GM23248 (cell line): ENCODE measurements around the gene PSMD5. TPM values are rescaled to one million over a fixed set of nuclear protein-coding genes. Genes with fewer than 3 reads are reported as not detected.
"Not testable (repeated sequence)": the region's sequence is repeated elsewhere in the genome, so short reads cannot be mapped to it uniquely, and the experiment has no call there.

Experiments
- DNase-seq: peaks from one replicate; pipeline ENCODE4 v3.0.0-alpha.2; 2015
- H2AFZ ChIP-seq: fragments of 200-600 bp; sonication (generic); 2 replicates; pipeline ENCODE4 v1.6.1; 2016; ENCODE audit warnings: antibody characterized with exemption
- H3F3A ChIP-seq: fragments of 200-600 bp; sonication (generic); 2 replicates; pipeline ENCODE4 v1.6.1; 2016; ENCODE audit warnings: mild to moderate bottlenecking, antibody characterized with exemption, mixed run types; ENCODE audit not compliant: insufficient read depth
- H3K27ac ChIP-seq: fragments of 200-600 bp; sonication (generic); 2 replicates; pipeline ENCODE4 v1.5.1; 2016; ENCODE audit warnings: mild to moderate bottlenecking
- H3K27me3 ChIP-seq: fragments of 200-600 bp; sonication (generic); replicated peaks from 2 replicates; pipeline ENCODE4 v1.6.1; 2016; ENCODE audit warnings: mild to moderate bottlenecking; ENCODE audit not compliant: insufficient read depth
- H3K36me3 ChIP-seq: fragments of 200-600 bp; sonication (generic); 2 replicates; pipeline ENCODE4 v1.6.1; 2016; ENCODE audit warnings: low read depth, mild to moderate bottlenecking
- H3K4me1 ChIP-seq: fragments of 200-600 bp; sonication (generic); 2 replicates; pipeline ENCODE4 v1.6.1; 2016; ENCODE audit warnings: mild to moderate bottlenecking; ENCODE audit not compliant: insufficient read depth
- H3K4me2 ChIP-seq: fragments of 200-600 bp; sonication (generic); one replicate; pipeline ENCODE4 v1.6.1; 2016; ENCODE audit warnings: mild to moderate bottlenecking; ENCODE audit not compliant: unreplicated experiment
- H3K4me3 ChIP-seq: fragments of 200-600 bp; sonication (generic); 2 replicates; pipeline ENCODE4 v1.5.1; 2016; ENCODE audit warnings: mild to moderate bottlenecking
- H3K79me2 ChIP-seq: fragments of 200-600 bp; sonication (generic); 2 replicates; pipeline ENCODE4 v1.6.1; 2016; ENCODE audit warnings: mild to moderate bottlenecking; ENCODE audit not compliant: insufficient read depth
- H3K9ac ChIP-seq: fragments of 200-600 bp; sonication (generic); 2 replicates; pipeline ENCODE4 v1.6.1; 2016; ENCODE audit warnings: mild to moderate bottlenecking
- H3K9me2 ChIP-seq: fragments of 200-600 bp; sonication (generic); 2 replicates; pipeline ENCODE4 v1.6.1; 2016; ENCODE audit warnings: mixed run types, mild to moderate bottlenecking, moderate library complexity; ENCODE audit not compliant: insufficient read depth
- H3K9me3 ChIP-seq: fragments of 200-600 bp; sonication (generic); one replicate; pipeline ENCODE4 v1.6.1; 2017; ENCODE audit warnings: low read depth
- H4K20me1 ChIP-seq: fragments of 200-600 bp; sonication (generic); 2 replicates; pipeline ENCODE4 v1.6.0; 2016; ENCODE audit not compliant: insufficient read depth
- EZH2 ChIP-seq: fragments of 200-600 bp; sonication (generic); IDR thresholded peaks from 2 replicates; pipeline ENCODE4 v1.6.1; 2018; ENCODE audit warnings: antibody characterized with exemption, mild to moderate bottlenecking; ENCODE audit not compliant: insufficient read depth, poor library complexity, severe bottlenecking
- EZH2phosphoT487 ChIP-seq: fragments of 200-600 bp; sonication (generic); IDR thresholded peaks from 2 replicates; pipeline ENCODE4 v1.6.1; 2018; ENCODE audit warnings: antibody characterized with exemption, moderate library complexity, mild to moderate bottlenecking, low read depth; ENCODE audit not compliant: insufficient read depth
- WGBS, 2 experiments: methylation state at CpG; one replicate each; pipeline ENCODE4 v1.1.6; 2015 to 2017; ENCODE audit warnings: low lambda C conversion rate in 2 of 2, low coverage in 1 of 2; ENCODE audit errors: missing lambda C conversion rate in 2 of 2; 5-methylcytosine and 5-hydroxymethylcytosine counted together
- in situ Hi-C: fragments of 300-500 bp; cut with MboI; formaldehyde crosslinking; loops from 2 replicates; pipeline ENCODE4 v1.15.0; 2020
- polyA plus RNA-seq: library from polyadenylated mRNA; unstranded; fragments of >200 nt; fragmentation: Nextera tagmentation; extraction: Ambion mirVana; gene quantifications from 2 replicates; pipeline ENCODE4 v1.2.1, GENCODE V29; 2016
- total RNA-seq: library from RNA; depleted of rRNA; stranded (reverse); fragments of >200 nt; shearing (Covaris generic); gene quantifications from 2 replicates; pipeline ENCODE4 v1.2.3, GENCODE V29; 2014

The PSMD5 gene
- total and polyA plus RNA-seq, 2 experiments from 2014 or later: 37.2 to 43.3 TPM

DNA sequence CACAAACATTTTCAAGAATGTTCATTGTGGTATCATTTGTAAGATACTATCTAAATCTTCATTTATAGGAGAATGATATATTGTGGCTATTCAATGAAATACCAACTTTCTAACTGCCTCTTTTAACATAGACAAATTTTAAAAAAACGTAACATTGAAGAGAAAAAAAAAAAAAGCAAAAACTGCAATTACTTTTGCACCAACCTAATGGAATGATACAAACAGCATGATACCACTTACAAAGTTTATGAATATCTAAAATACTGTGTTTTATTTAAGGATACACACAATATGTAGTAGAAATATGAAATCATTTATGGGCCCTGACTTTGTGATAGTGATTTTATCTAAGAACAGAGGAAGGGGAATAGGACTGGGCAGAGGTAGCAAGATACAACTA lies 24.1 kb downstream of the PSMD5 start:
- H4K20me1 ChIP-seq: no peaks in the 10 kb centered on the region
- H3K4me2 ChIP-seq: no peak overlapping the region
- in situ Hi-C loops: no loop called here
- H3K9me2 ChIP-seq: no peaks in the 10 kb centered on the region
- peaks cover 56% of the 10 kb centered on the region for H3K36me3 ChIP-seq
- H3F3A ChIP-seq: peaks cover 36% of the 10 kb centered on the region; the same call in 1 of the 2 replicates
- no peak overlapping the region for H3K27ac ChIP-seq
- no peak overlapping the region for H3K9ac ChIP-seq
- H3K9me3 ChIP-seq: no peaks in the 10 kb centered on the region
- 87 to 88% methylated on average over 1 of the region's 1 CpG for WGBS, 2 experiments
- H3K4me1 ChIP-seq: no peaks in the 10 kb centered on the region
- H2AFZ ChIP-seq: no peak overlapping the region
- no peak for DNase-seq
- TF ChIP-seq EZH2phosphoT487 (no peak), EZH2 (no peak)
- no peaks in the 10 kb centered on the region for H3K79me2 ChIP-seq
- H3K4me3 ChIP-seq: no peak overlapping the region
- H3K27me3 ChIP-seq: no peaks in the 10 kb centered on the region

GRCh38 chr9:120815075-120815474 lies 27.6 kb downstream of the PSMD5 start:
- Histone ChIP-seq H3K4me1 (peaks cover 5% of the 10 kb centered on the region; the same call in 1 of the 2 replicates), H3K9ac (no peak overlapping the region), H3K36me3 (peaks cover 32% of the 10 kb centered on the region), H2AFZ (no peak overlapping the region), H3K4me3 (no peak overlapping the region), H3K79me2 (no peaks in the 10 kb centered on the region), H3K9me3 (no peaks in the 10 kb centered on the region), H3K27me3 (no peaks in the 10 kb centered on the region), H3F3A (peaks cover 28% of the 10 kb centered on the region; the same call in 1 of the 2 replicates), H3K9me2 (no peaks in the 10 kb centered on the region), H4K20me1 (no peaks in the 10 kb centered on the region), H3K4me2 (no peak overlapping the region), H3K27ac (no peak overlapping the region)
- TF ChIP-seq EZH2 (no peak), EZH2phosphoT487 (no peak)
- in situ Hi-C loops: no loop called here
- WGBS, 2 experiments: 96 to 100% methylated on average over 4 of the region's 4 CpGs
- DNase-seq: no peak

DNA sequence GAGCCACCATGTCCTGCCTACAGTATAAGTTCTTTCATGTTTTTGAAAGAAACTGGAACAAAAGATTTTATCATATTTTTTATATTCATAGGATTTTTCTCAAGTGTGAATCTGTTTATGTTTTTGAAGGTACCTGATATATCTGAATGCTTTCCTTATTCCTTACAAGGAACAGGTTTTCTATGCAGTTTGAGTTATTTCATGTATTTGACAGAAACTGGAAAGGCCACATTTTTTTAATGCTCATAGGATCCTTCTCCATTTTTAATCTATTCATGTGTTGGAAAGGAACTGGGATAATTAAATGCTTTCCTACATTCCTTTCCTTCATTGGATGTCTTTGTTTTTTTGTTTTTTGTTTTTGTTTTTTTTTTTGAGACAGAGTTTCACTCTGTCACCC lies 33.8 kb downstream of the PSMD5 start:
- peaks cover 5% of the 10 kb centered on the region; the same call in 1 of the 2 replicates for H3K4me1 ChIP-seq
- DNase-seq: no peak
- H2AFZ ChIP-seq: no peak overlapping the region
- in situ Hi-C loops: no loop called here
- H3K9ac ChIP-seq: no peak overlapping the region
- H3K9me2 ChIP-seq: no peaks in the 10 kb centered on the region
- H3K79me2 ChIP-seq: no peaks in the 10 kb centered on the region
- H3K9me3 ChIP-seq: no peaks in the 10 kb centered on the region
- no peaks in the 10 kb centered on the region for H3K27me3 ChIP-seq
- no peak overlapping the region for H3K4me3 ChIP-seq
- no peaks in the 10 kb centered on the region for H3K36me3 ChIP-seq
- TF ChIP-seq EZH2: no peak
- no peak for TF ChIP-seq EZH2phosphoT487
- no peaks in the 10 kb centered on the region for H3F3A ChIP-seq
- no peak overlapping the region for H3K27ac ChIP-seq
- no peak overlapping the region for H3K4me2 ChIP-seq
- no peaks in the 10 kb centered on the region for H4K20me1 ChIP-seq

DNA sequence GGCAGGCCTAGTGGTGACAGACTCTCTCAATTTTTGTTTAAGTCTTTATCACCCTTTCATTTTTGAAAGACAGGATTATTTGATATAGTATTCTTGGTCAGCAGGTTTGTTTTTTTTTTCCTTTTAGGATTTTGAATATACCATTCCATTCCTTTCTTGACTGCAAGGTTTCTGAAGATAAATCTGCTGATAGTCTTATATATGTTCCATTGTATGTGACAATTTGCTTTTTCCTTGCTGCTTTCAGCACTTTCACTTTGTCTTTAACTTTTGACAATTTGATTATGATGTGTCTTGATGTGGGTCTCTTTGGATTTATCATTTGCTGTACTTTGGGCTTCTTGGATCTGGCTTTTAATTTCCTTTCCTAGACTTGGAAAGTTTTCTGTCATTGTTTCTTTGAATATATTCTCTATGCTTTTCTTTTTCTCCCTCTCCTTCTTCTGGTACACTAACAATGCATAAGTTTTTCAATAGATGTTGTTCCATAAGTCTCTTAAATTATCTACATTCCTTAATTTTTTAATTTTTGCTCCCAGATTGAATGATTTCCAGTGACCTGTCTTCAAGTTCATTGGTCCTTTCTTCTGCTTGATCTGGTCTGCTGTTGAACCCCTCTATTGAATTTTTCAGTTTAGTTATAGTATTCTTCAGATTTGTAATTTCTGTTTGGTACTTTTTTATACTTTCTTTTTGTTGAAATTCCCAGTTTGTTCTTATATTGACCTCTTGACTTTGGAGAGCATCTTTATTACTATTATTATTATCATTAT lies 34.9 kb downstream of the PSMD5 start:
- TF ChIP-seq EZH2phosphoT487: no peak
- TF ChIP-seq EZH2: no peak

GRCh38 chr9:120804784-120805363 lies 37.8 kb downstream of the PSMD5 start:
- H3F3A ChIP-seq, H3K4me3 ChIP-seq, DNase-seq, H3K79me2 ChIP-seq, H4K20me1 ChIP-seq, H3K27ac ChIP-seq, H3K9me3 ChIP-seq, H3K27me3 ChIP-seq, H3K9me2 ChIP-seq, H3K9ac ChIP-seq, H2AFZ ChIP-seq, H3K4me1 ChIP-seq, H3K36me3 ChIP-seq, H3K4me2 ChIP-seq, in situ Hi-C loops: not testable (repeated sequence)
- 72 to 73% methylated on average over 3 of the region's 3 CpGs for WGBS, 2 experiments

More for the DNA sequence above, 34.9 kb downstream of the PSMD5 start:
- no peaks in the 10 kb centered on the region for H3K36me3 ChIP-seq
- H3K4me2 ChIP-seq: no peak overlapping the region
- H4K20me1 ChIP-seq: no peaks in the 10 kb centered on the region
- H3K9ac ChIP-seq: no peak overlapping the region
- H3F3A ChIP-seq: no peaks in the 10 kb centered on the region
- H3K9me2 ChIP-seq: no peaks in the 10 kb centered on the region
- no peak overlapping the region for H2AFZ ChIP-seq
- in situ Hi-C loops: no loop called here
- no peaks in the 10 kb centered on the region for H3K27me3 ChIP-seq
- no peak for DNase-seq
- no peak overlapping the region for H3K4me3 ChIP-seq
- no peak overlapping the region for H3K27ac ChIP-seq
- no peaks in the 10 kb centered on the region for H3K79me2 ChIP-seq
- H3K4me1 ChIP-seq: no peaks in the 10 kb centered on the region
- H3K9me3 ChIP-seq: no peaks in the 10 kb centered on the region
